HG02943 (cell line): ENCODE data around the gene SORBS2.

Experiments used
- ATAC-seq: cut with Tn5 transposase; IDR thresholded peaks from one replicate; pipeline ENCODE4 v1.9.1; 2021; ENCODE audit warnings: mild to moderate bottlenecking, low read depth, moderate library complexity; ENCODE audit not compliant: unreplicated experiment

Gene SORBS2

DNA sequence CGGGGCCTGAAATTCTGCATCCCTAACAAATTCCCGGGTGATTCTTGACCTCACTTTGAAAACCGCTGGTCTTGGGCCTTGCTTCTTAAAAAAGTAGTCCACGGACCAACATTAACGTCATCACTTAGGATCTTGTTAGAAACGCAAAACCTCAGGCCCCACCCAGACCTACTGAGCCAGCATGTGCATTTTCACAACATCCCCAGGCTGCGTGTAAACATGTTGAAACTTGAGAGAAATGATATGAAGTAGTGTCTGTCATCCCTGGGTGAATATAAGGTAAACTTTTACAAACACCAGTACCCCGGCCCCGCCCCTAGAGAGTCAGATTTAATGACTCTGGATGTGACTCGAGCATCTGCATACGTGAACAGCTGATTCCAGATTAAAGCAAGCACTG, 33.7 kb downstream of the SORBS2 start:
- ATAC-seq = no peak

DNA sequence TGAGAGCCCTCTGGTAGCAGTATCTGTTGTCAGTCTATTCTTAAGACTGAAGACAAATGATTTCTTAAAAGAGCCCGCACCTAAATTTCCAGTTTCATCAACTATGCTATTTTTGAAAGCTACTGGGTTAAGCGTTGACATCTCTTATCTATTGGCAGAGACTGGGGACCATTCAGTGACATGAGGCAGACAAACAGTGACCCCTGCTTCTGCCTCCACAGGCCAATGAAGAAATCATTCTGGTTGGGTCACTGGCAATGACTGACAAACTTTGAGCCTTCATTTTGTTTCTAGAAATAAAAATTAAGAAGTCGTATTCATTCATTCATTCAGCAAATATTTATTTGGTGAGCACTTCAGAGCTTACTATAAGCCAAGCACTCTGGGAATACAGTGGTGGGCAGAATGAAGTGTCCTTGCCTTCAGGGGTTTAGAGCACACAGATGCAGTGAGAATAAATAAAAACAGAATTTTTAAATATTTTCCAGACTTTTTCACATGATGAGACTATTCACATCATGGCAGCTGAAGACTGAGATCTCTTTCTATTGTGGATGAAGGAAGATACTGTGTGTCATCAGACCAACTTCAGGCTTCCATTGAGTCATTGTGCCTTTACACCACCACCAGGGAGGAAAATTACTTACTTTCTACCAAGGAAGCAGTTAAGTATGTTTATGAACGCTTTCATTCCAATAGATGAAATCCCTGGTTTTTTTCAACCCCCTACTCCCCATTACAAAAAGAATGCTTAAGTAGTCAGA, 36.0 kb downstream of the SORBS2 start:
- ATAC-seq = no peak

DNA sequence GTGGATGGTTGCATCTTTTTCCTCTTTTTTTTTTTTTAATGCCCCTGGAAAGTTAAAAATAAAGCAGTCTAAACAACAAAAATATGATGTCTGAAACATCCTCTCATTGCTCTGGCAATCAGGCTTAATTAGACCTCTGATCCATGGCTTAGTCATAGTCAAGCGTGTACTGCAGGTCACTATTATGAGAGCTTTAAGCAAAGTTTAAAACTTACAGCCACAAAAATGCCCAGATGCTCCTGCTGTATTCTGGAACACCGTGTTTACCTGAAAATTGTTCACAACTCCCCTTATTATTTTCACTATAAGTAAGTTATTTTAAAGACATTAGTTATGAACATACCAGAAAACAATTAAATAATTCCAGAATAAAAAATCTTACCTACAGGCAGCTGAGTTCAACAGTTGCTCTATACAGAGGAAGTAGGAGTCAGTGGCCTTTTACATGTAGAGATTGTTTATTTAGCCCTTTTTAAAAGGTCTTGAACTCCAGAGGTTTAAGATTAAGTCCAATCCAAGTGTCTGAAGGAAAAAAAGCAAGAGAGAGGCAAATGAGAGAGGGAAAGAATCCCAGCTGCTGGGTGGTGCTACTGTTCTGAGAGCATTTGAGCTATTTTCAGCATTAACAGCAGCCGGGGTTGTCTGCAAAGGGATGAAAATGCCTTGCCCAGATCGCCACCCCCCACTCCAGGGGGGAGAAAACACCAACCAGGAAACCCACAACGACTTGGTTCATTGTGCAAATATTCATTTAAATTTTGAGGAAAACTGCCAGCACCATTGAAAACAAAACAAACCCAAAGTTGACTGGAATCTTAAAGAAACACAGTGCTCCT, 36.9 kb downstream of the SORBS2 start:
- ATAC-seq = no peak

- ATAC-seq = no peak
These were observed 37.8 kb downstream of the SORBS2 start for GRCh38 chr4:185774131-185774653.

DNA sequence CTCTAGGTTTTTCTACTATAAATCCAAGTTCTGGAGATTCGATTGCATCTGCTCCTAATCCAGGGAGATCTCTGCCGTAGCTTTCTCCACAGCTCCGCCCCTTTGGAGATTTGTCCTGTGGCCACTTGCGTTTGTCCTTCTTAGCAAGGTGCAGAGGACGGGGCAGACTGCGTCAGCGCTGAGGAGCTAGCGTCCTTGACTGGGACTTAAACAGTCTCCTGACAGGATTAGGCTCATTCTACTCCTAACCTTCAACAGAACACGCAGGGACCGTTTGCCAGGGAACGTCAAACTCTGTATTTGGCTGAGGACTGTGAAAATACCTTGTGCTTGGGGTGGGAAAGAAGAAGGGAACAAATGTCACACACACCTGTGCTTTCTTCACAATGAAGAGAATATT, 38.6 kb downstream of the SORBS2 start:
- ATAC-seq = no peak

DNA sequence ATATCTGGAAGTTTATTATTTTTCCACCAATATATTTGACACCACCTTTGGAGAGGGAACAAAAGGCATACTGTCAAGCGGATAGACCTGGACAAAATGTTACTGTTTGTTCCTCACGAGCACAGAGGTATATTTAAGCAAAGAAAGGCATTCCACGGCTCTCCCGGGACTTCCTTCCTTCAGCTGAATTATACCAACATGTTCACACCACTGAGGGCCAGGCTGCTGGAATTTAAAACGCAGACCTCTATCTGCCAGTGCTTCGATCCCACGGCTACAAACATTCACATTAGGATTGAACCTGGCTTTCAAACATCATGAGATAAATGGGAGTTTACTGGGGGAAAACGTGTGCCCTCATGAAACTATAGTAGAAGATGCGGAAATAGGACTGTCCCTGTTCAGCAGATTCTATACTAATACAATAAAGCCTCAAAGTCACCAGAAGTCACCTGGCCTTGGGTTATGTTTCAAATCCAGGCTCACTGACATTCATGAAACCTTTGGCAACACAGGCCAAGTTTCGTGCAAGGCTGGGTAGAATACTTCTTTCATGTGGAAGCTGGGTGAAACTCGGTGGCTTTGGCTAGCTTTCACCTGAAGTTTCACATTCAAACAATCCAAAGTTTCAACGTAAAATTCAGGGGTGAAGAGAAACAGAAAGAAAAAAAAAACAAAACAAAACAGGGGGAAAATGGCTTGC, 39.5 kb downstream of the SORBS2 start:
- ATAC-seq = no peak

DNA sequence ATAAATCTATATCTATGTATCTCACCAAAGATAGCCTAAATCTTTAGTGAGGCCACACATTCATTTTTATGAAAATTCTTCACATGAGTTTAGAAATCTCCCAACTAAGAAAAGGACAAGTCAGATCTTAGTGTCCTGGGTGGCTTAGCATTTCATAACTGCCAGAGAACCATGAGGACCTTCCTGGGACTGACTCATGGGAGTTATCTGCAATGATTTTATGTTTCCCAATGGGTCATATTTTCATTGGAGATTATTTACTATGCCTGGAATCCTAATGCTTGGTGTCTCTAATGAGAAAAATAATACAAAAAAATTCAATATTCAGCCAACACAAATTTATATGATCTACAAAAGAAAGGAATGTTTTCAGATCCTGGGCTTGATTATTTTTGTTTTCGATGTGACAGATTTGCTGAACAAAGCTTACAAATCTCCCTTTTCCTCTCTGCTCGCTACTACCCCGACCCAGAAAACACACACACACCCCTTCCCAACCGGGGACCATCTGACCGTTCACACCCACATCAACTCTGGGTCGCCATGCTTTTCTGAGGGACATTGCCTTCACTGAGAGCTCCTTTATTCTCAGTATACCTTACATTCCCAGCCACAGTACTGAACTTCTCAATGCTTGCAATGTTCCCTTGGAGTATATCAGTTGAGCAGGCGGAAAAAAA, 40.1 kb downstream of the SORBS2 start:
- ATAC-seq = no peak

DNA sequence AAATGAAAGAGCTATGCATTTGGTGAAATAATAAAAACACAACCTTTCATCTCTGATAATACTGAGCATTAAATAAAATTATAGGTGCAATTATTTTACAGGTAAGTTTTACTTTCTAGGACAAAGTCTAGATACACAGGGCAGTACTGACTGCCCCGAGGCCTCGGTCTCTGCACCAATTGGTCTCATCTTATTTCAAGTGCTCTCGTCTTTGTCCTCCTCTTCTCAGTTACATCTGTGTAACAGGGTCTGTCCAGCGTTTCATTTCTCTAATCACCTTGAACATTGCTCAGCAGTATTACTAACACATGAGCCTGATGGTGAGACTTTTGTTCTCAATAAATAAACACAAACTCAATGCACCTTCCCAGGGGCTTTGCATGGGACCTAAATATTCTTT, 44.5 kb downstream of the SORBS2 start:
- ATAC-seq = no peak

GRCh38 chr4:185764876-185765275, 47.1 kb downstream of the SORBS2 start:
- no peak for ATAC-seq

- no peak for ATAC-seq
These were observed 50.4 kb downstream of the SORBS2 start for GRCh38 chr4:185761352-185762235.

DNA sequence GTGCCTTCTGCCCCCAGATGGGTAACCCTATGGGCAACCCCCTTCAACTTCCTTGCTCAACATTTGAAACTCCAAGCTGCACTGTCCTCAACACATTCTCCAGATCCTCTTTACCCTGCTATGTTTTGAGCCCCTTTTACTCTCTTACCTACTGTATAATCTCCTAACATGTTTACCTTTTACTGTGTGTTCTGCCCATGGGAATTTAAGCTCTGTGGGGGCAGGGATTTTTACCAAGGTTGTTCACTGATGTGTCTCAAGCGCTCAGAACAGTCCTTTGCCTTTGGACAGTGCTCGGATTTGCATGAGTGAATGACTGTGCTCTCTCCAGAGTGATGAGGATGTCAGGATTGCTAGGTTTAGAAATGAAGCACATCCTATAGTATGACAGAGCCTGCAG, 53.2 kb downstream of the SORBS2 start:
- ATAC-seq = no peak

DNA sequence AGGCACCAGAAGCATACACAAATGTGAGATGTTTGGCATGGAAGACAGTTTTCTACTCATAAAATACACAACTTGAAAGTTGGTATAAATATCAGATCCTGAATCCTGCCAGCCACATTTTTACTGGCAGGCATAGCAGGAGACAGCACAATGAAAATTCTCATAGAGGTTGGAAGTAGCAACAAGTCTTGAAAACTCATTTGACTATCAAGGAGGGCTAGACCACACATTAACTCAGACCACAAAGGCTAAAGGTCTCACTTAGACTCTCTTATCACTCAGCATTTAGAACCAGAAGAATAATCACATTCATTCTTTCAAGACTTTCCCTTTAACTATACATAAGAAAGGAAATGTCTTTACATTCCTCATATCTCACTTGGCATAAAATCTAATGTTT, 56.5 kb downstream of the SORBS2 start:
- ATAC-seq = no peak

GRCh38 chr4:185754961-185755360, 57.0 kb downstream of the SORBS2 start:
- ATAC-seq = no peak

DNA sequence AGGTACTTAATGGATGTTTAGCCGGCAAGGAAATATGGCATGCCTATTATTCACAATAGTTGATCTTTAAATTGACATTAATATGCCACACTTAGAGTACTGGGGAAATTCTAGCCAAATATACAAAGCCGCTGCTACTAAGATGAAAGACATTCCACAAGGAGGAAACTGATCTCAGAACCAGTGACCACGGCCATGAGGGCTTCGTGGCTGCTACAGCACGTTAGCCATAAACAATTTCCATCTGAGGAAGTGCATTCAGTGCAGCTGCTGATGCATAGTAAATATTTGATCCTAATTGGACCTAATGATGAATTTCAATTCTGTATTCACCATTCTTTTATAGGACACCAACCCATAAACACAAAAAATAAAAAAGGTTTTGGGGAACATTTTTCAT, 59.1 kb downstream of the SORBS2 start:
- ATAC-seq = no peak

- ATAC-seq = no peak
These were observed 62.1 kb downstream of the SORBS2 start for GRCh38 chr4:185749858-185750257.

GRCh38 chr4:185748901-185749390, 63.0 kb downstream of the SORBS2 start:
- ATAC-seq = no peak

DNA sequence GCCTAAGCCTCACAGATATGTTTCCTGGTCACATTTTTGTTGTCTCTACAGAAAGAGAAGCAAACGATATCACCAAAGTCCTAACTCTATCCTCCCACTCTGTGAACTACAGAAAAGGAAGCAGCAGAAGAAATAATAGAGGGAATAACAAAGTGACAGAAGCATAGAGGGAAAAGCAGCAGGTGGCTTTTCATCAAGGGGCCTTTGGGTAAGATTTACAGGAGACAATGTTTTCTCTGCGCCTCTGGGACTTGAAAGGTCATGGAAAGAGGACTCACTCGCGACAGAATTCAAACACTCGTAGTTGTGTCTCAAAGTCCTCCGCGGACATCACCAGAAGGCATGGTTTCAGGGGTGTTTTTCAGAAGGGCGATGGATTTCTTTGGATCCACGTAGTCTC, 66.1 kb downstream of the SORBS2 start:
- ATAC-seq = no peak

DNA sequence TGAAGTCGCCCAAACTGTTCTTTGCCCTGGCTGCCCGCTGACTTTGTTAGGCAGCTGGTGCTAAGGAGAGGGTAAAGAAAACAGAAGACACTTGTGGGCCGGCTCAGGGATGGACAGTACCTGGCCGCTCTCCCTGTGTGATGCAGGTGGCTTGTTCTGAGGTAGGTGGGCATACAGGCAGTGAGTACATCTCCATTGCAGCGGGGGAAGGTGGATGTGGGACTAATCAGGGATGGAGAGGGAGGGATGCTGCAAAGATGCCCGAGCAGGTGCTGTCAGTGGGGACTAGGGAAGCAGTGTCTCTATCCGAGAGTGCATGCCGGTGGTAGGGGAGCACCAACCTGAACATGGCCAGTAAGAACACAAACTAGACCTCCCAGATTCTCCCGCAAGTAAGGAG, 67.0 kb downstream of the SORBS2 start:
- ATAC-seq = no peak

DNA sequence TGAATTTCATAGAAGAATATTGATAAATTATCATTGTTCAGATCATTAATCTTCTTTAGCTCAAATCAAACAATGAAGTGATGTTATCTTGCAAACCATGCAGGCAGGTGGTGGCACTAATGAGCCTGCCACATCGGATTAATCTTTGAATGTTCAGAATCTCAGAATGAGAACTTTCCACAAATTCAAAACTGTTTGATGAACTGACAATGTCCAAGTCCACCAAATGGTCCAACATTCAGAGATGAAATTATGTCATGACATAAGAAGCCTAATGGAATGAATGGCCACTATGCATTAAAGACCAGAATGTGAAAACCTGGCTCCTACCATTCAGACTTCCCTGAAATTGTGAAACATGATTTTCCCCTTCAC, 67.5 kb downstream of the SORBS2 start:
- ATAC-seq = no peak
